CD1c-positive myeloid dendritic cell (primary cell): ENCODE measurements around the gene CDKN2AIPNL.
A peak's percentile ranks its signal among the peaks of the same experiment; 100 is the strongest.

Experiments
- DNase-seq: peaks from one replicate; pipeline ENCODE4 v3.0.0-alpha.2; 2016; ENCODE audit errors: extremely low spot score

Gene CDKN2AIPNL, protein sequence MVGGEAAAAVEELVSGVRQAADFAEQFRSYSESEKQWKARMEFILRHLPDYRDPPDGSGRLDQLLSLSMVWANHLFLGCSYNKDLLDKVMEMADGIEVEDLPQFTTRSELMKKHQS

DNA sequence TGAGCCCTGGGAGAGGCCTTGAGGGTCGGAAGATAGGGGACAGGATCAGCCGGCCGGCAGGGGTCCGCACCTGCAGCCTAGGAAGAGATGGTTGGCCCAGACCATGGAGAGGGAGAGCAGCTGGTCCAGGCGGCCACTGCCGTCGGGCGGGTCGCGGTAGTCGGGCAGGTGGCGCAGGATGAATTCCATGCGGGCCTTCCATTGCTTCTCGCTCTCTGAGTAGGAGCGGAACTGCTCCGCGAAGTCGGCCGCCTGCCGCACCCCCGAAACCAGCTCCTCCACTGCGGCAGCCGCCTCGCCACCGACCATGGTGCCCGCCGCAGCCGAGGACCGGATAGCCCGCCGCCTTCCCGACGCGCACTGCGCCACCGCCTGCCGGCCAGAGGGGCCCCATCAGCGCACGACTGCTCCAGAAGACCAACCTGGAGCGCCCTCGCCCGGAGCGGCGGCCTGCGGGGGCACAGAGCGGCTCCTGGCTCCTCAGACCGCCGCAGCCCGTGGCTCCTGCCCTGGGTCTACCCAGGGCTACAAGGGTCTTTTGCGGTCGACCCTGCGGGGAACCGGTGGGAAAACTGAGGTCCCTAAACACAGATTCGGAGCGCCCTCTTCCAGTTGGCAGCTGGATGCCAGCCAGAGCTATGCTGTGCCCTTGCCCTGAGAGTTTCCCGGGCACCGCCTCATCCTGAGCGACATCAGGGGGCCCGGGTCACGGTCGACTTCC is at the start of gene CDKN2AIPNL:
Gene CDKN2AIPNL (minus strand): TSS at position 336 of the 721 bp plus-strand sequence. CDS start 27 bp downstream, at position 309.
- DNase-seq, result peak; percentile 89

DNA sequence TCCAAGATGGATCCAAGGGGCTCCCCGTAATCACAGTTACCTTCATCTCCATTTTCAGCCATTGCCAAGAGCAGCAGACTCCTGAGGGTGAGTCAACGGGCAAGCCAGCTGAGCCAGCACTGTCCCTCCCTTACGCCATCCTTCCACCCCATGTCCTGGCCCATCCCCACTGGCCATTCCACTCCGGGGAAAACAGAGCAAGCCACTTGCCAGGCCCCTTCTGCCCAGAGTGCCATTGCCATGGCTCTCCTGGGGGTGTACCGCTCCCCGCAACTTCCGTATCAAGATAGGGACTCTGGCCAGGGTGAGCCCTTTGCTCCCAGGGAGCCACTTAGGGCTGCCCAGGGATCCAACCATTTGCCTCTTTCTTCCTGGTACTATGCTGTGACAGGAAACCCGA is 48.9 kb upstream of the CDKN2AIPNL start:
- DNase-seq, result no peak

DNA sequence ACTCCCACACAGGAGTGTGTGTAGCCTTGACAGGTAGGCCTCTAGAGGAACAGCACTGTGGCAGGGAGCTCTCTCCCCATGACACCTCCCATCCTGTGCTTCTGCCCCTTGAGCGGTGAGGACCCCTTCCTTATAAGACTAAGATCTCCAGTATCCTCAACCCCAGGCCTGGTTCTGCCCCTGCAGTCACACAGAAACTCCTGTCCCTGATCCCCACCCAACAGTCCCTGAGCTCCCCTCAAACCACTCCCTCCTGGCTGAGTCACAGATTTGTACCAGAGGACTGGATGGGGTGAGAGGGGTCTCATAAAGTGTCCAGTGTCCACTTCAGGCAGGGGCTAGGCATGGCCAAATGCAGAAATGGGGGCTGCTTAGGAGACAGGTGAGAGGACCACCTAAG is 47.8 kb upstream of the CDKN2AIPNL start:
- DNase-seq, result no peak

GRCh38 chr5:134459010-134459403 is 47.3 kb upstream of the CDKN2AIPNL start:
- no peak for DNase-seq

GRCh38 chr5:134458234-134459009 is 46.7 kb upstream of the CDKN2AIPNL start:
- no peak for DNase-seq

GRCh38 chr5:134457801-134458200 is 46.1 kb upstream of the CDKN2AIPNL start:
- no peak for DNase-seq

GRCh38 chr5:134456825-134457224 is 45.1 kb upstream of the CDKN2AIPNL start:
- DNase-seq, result no peak

GRCh38 chr5:134455466-134455865 is 43.8 kb upstream of the CDKN2AIPNL start:
- DNase-seq, result no peak

- DNase-seq, result no peak
These were observed 41.3 kb upstream of the CDKN2AIPNL start for GRCh38 chr5:134453016-134453415.

GRCh38 chr5:134451936-134452505 is 40.3 kb upstream of the CDKN2AIPNL start:
- DNase-seq, result no peak

DNA sequence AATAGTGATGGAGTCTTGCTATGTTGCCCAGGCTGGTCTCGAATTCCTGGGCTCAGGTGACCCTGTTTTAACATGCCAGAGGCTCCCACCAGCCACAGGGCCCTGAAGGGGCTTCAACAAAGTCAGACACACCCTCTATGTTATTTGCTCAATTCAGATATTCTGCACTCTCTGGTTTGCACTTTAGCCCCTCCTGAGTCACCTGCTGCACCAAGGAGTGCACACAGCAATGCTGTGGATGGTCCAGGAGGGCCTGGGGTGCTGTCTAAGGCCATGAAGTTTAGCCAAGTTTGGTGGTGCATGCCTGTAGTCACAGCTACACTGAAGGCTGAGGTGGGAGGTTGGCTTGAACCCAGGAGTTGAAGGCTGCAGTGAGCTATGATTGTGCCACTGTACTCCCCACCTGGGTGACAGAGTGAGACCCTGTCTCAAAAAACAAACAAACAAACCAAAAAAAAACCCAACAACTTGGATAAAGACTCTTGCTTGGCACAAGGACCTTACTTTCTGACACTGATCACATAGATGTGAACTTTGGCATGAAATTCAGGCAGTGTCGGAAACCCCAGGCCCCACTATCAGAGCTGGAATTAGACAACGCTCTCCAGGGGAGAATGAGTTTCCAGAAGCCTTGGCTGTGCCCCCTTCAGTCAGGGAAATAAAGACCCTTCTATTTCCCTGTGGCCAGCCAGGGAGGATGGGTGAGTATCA is 39.7 kb upstream of the CDKN2AIPNL start:
- no peak for DNase-seq

GRCh38 chr5:134450374-134450773 is 38.7 kb upstream of the CDKN2AIPNL start:
- no peak for DNase-seq

DNA sequence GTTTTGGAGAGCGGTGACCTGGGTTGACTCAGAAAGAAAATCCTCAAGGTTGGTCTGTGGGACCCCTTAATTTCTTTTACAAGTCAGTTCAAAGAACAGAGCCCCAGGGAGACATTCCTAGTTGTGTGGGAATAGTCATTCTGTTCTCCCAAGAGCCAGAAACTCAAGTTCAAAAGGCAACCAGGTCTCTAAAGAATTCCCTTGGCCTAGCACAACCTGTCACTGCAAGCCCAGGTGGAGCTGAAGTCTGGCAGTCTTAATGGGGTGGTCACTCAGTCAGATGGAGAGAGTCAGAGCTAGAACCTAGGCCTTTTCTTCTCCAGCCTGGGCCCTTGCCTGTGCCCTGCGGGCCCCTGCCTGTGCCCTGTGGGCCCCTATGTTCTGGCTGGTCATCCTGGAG is 37.5 kb upstream of the CDKN2AIPNL start:
- no peak for DNase-seq

GRCh38 chr5:134447815-134448520 is 36.3 kb upstream of the CDKN2AIPNL start:
- no peak for DNase-seq

DNA sequence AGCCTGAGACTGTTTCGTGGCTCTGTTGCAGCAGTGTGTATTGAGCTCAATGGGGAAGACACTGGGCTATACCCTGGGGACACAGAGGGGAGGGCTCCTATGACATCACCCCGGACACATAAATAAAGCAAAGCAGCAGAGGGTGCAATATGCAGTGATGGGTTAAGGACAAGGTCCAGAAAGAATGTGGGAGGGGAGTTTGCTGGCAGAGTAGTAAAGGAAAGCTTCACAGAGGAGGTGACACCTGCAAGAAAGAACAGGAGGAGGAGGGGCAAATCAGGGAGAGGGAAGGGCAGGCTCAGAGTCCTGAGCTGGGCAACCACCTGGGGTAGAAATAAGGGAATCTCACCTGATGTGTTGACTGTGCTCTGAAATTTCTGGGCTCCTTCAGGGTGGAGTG is 35.3 kb upstream of the CDKN2AIPNL start:
- DNase-seq, result no peak

- no peak for DNase-seq
These were observed 34.5 kb upstream of the CDKN2AIPNL start for GRCh38 chr5:134445856-134446818.

GRCh38 chr5:134444941-134445471 is 33.3 kb upstream of the CDKN2AIPNL start:
- DNase-seq, result no peak

- DNase-seq, result no peak
These were observed 28.6 kb upstream of the CDKN2AIPNL start for GRCh38 chr5:134440201-134440755.

- no peak for DNase-seq
These were observed 27.6 kb upstream of the CDKN2AIPNL start for GRCh38 chr5:134439210-134439654.
